Left ventricle myocardium inferior (tissue), 1 donor: ENCODE results near the gene CENPM. TPM values are rescaled to one million over a fixed set of nuclear protein-coding genes. Genes with fewer than 3 reads are reported as not detected.

ENCODE experiments used
- DNase-seq: peaks from one replicate; pipeline ENCODE4 v3.0.0-alpha.2; 2020
- H3K27ac ChIP-seq: fragments of 200-600 bp; replicated peaks from 2 replicates; pipeline ENCODE4 v1.8.0; 2021
- H3K27me3 ChIP-seq: fragments of 200-600 bp; 2 replicates; pipeline ENCODE4 v1.8.0; 2021; ENCODE audit warnings: low read depth
- H3K36me3 ChIP-seq: fragments of 200-600 bp; 2 replicates; pipeline ENCODE4 v1.8.0; 2021
- H3K4me1 ChIP-seq: fragments of 200-600 bp; 2 replicates; pipeline ENCODE4 v1.8.0; 2021
- H3K4me3 ChIP-seq: fragments of 200-600 bp; 2 replicates; pipeline ENCODE4 v1.8.0; 2021; ENCODE audit warnings: mild to moderate bottlenecking, moderate library complexity
- H3K9me3 ChIP-seq: fragments of 200-600 bp; replicated peaks from 2 replicates; pipeline ENCODE4 v1.8.0; 2021
- CTCF ChIP-seq: fragments of 200-600 bp; IDR thresholded peaks from 2 replicates; pipeline ENCODE4 v1.8.0; 2021; ENCODE audit warnings: antibody characterized with exemption, mild to moderate bottlenecking, borderline replicate concordance
- intact Hi-C: fragments of 100-400 bp; cut with micrococcal nuclease; formaldehyde crosslinking; loops from one replicate; pipeline ENCODE4 v1.11.0; 2022
- microRNA-seq: library from miRNA; unstranded; fragments of <30 nt; microRNA quantifications from one replicate; pipeline ENCODE4 v1.2.0, GENCODE V29; 2020
- total RNA-seq: library from RNA; stranded (reverse); fragmentation: NEBNext Ultra II Directional; extraction: Animal tissue kit (Norgen Biotek cat#: 25700); gene quantifications from one replicate; pipeline ENCODE4 v1.2.1, GENCODE V29; 2021
- donor health status: DM: no; HTN: yes; CAD: no; lungs with severe emphysema.

Gene CENPM
- total RNA-seq, 1 donor from 2014 or later, result 0.47 TPM

GRCh38 chr22:41891407-41891806 is 55.5 kb downstream of the CENPM start:
- Histone ChIP-seq H3K4me3 (no peak overlapping the region), H3K27ac (peak overlapping the region; percentile 84), H3K9me3 (no peaks in the 10 kb centered on the region), H3K4me1 (peaks cover 64% of the 10 kb centered on the region), H3K36me3 (peaks cover 95% of the 10 kb centered on the region), H3K27me3 (no peaks in the 10 kb centered on the region)
- no peak for DNase-seq
- intact Hi-C loops, result no loop called here
- no peak for TF ChIP-seq CTCF

Small RNA genes within 50 kb of the gene (microRNA-seq; reads per million reads assigned to microRNA genes)
- gene MIR33A, result 125 reads per million, percentile 59 among the genes with 10 or more reads in this experiment

Other genes with a start within 250 kb of the CENPM start
- 0.74 TPM for gene MEI1, start 247.6 kb downstream of the CENPM start, total RNA-seq
- gene CCDC134, start 146.5 kb downstream of the CENPM start, total RNA-seq, result 3.9 TPM
- gene SREBF2, start 114.0 kb downstream of the CENPM start, total RNA-seq, result 74.5 TPM
- 2.2 TPM for gene SHISA8, start 32.1 kb downstream of the CENPM start, total RNA-seq
- 0.55 TPM for gene TNFRSF13C, start 20.3 kb downstream of the CENPM start, total RNA-seq
- gene SEPTIN3, start 22.3 kb upstream of the CENPM start, total RNA-seq, result not detected
- gene WBP2NL, start 51.6 kb upstream of the CENPM start, total RNA-seq, result 0.22 TPM
- 11.7 TPM for gene NAGA, start 123.7 kb upstream of the CENPM start, total RNA-seq
- 3.4 TPM for gene PHETA2, start 127.1 kb upstream of the CENPM start, total RNA-seq
- gene SMDT1, start 132.5 kb upstream of the CENPM start, total RNA-seq, result 153 TPM
- gene NDUFA6, start 143.6 kb upstream of the CENPM start, total RNA-seq, result 270 TPM
- gene CYP2D6, start 183.7 kb upstream of the CENPM start, total RNA-seq, result 0.16 TPM